ENCODE measurements around the gene OR4E1.

DNA sequence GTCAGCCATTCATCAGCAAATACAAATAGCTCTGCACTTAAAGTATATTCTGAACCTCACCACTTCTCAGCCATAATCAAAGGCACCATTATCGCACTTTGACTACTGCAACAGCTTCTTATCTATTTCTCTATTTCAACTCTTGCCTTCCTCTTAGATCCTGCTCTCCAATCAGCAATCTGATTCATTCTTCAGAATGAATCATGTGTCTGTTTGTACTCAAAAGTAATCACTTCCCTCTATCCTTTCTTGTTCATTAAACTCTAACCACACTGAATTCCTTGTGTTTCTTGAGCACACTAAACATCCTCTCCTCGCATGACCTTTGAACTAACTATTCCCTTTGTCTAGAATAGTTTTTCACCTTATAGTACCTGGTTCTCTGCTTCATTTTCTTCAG is 12.8 kb upstream of the OR4E1 start:
- TF ChIP-seq, protein P1, sequence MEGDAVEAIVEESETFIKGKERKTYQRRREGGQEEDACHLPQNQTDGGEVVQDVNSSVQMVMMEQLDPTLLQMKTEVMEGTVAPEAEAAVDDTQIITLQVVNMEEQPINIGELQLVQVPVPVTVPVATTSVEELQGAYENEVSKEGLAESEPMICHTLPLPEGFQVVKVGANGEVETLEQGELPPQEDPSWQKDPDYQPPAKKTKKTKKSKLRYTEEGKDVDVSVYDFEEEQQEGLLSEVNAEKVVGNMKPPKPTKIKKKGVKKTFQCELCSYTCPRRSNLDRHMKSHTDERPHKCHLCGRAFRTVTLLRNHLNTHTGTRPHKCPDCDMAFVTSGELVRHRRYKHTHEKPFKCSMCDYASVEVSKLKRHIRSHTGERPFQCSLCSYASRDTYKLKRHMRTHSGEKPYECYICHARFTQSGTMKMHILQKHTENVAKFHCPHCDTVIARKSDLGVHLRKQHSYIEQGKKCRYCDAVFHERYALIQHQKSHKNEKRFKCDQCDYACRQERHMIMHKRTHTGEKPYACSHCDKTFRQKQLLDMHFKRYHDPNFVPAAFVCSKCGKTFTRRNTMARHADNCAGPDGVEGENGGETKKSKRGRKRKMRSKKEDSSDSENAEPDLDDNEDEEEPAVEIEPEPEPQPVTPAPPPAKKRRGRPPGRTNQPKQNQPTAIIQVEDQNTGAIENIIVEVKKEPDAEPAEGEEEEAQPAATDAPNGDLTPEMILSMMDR (conservative IDR thresholded peaks at IDR 0.05; ENCODE audit: low read depth, low read length), result no peak
- no peak for TF ChIP-seq EZH2 (IDR thresholded peaks at IDR 0.05; ENCODE audit: low read length, unreplicated experiment)

All from PC-3 (cell line).